ENCODE measurements around the gene TENM3.
"Not testable (repeated sequence)": the region's sequence is repeated elsewhere in the genome, so short reads cannot be mapped to it uniquely, and the experiment has no call there.

DNA sequence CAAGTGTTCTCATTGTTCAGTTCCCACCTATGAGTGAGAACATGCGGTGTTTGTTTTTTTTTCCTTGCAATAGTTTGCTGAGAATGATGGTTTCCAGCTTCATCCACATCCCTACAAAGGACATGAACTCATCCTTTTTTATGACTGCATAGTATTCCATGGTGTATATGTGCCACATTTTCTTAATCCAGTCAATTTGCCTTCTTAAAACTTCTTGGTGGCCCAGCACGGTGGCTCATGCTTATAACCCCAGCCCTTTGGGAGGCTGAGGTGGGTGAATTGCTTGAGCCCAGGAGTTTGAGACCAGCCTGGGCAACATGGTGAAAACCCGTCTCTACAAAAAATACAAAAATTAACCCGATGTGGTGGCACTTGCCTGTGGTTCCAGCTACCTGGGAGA lies 942 bp upstream of the TENM3 start:
- not testable (repeated sequence) for TF ChIP-seq POLR2A, CTCF (IDR thresholded peaks at IDR 0.05)

Data from lower leg skin (tissue), 3 donors.